Stimulated activated CD8-positive, alpha-beta memory T cell treated with anti-CD3 and anti-CD28 coated beads, Interleukin-2, amount 100 ng/mL, for 48 hours (primary cell): ENCODE results near the gene SLC7A14.
"Not testable (repeated sequence)": the region's sequence is repeated elsewhere in the genome, so short reads cannot be mapped to it uniquely, and the experiment has no call there.

Experiments
- DNase-seq, 2 donors: peaks; one replicate each; pipeline ENCODE4 v3.0.0-alpha.2; 2020; ENCODE audit warnings: low read depth in 2 of 2

Gene SLC7A14

GRCh38 chr3:170594528-170594927 is 8.7 kb upstream of the SLC7A14 start:
- DNase-seq, result no peak

GRCh38 chr3:170593634-170594033 is 7.8 kb upstream of the SLC7A14 start:
- DNase-seq, result no peak

GRCh38 chr3:170589113-170589512 is 3.2 kb upstream of the SLC7A14 start:
- DNase-seq, result no peak

GRCh38 chr3:170585008-170585936 is 603 bp downstream of the SLC7A14 start:
- DNase-seq, result no peak

GRCh38 chr3:170584585-170585007 is 1.3 kb downstream of the SLC7A14 start:
- peak; percentile 27 to 43 for DNase-seq

GRCh38 chr3:170579646-170580045 is 6.2 kb downstream of the SLC7A14 start:
- DNase-seq, result no peak

- no peak for DNase-seq
Measured at GRCh38 chr3:170572665-170573253, 13.1 kb downstream of the SLC7A14 start.

- not testable (repeated sequence) for DNase-seq
Measured at GRCh38 chr3:170567598-170567997, 18.3 kb downstream of the SLC7A14 start.

- no peak for DNase-seq
Measured at GRCh38 chr3:170566413-170566812, 19.5 kb downstream of the SLC7A14 start.

GRCh38 chr3:170565495-170565894 is 20.4 kb downstream of the SLC7A14 start:
- no peak for DNase-seq

- no peak for DNase-seq
Measured at GRCh38 chr3:170564664-170565063, 21.2 kb downstream of the SLC7A14 start.

- no peak for DNase-seq
Measured at GRCh38 chr3:170563712-170564423, 22.0 kb downstream of the SLC7A14 start.

GRCh38 chr3:170562080-170562479 is 23.8 kb downstream of the SLC7A14 start:
- no peak for DNase-seq

- DNase-seq, result no peak
Measured at GRCh38 chr3:170560717-170561382, 25.0 kb downstream of the SLC7A14 start.

GRCh38 chr3:170560296-170560695 is 25.6 kb downstream of the SLC7A14 start:
- no peak for DNase-seq

- no peak for DNase-seq
Measured at GRCh38 chr3:170558427-170558826, 27.4 kb downstream of the SLC7A14 start.

GRCh38 chr3:170555329-170555728 is 30.5 kb downstream of the SLC7A14 start:
- DNase-seq, result no peak

GRCh38 chr3:170553788-170554757 is 31.8 kb downstream of the SLC7A14 start:
- no peak for DNase-seq

GRCh38 chr3:170551252-170551651 is 34.6 kb downstream of the SLC7A14 start:
- DNase-seq, result no peak

- no peak for DNase-seq
Measured at GRCh38 chr3:170542704-170543103, 43.2 kb downstream of the SLC7A14 start.

GRCh38 chr3:170539897-170540296 is 46.0 kb downstream of the SLC7A14 start:
- DNase-seq, result no peak
